ENCODE measurements around the gene EFHC1.

DNA sequence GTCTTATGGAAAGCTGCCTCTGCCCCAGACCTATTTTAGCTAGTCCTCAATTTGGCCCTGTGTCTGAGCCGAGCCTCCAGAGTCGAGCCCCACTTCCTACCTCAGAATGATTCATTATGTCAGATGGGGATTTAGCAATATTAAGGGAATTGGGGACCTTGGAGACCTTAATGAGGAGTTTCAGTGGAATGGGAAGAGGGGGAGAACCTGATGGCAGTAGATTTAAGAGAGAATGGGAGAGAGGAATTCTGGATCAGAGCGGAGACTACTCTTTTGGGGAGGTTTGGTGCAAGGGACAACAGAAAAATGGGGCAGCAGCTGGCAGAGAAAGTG lies 63.5 kb downstream of the EFHC1 start:
- TF ChIP-seq, protein P1, sequence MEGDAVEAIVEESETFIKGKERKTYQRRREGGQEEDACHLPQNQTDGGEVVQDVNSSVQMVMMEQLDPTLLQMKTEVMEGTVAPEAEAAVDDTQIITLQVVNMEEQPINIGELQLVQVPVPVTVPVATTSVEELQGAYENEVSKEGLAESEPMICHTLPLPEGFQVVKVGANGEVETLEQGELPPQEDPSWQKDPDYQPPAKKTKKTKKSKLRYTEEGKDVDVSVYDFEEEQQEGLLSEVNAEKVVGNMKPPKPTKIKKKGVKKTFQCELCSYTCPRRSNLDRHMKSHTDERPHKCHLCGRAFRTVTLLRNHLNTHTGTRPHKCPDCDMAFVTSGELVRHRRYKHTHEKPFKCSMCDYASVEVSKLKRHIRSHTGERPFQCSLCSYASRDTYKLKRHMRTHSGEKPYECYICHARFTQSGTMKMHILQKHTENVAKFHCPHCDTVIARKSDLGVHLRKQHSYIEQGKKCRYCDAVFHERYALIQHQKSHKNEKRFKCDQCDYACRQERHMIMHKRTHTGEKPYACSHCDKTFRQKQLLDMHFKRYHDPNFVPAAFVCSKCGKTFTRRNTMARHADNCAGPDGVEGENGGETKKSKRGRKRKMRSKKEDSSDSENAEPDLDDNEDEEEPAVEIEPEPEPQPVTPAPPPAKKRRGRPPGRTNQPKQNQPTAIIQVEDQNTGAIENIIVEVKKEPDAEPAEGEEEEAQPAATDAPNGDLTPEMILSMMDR (conservative IDR thresholded peaks at IDR 0.05; ENCODE audit: low read length), result no peak
- TF ChIP-seq EZH2phosphoT487 (IDR thresholded peaks at IDR 0.05; ENCODE audit: borderline replicate concordance, low read depth, low read length), result no peak
